ENCODE data around the gene STMN3.
A peak's percentile ranks its signal among the peaks of the same experiment; 100 is the strongest.

Gene STMN3

DNA sequence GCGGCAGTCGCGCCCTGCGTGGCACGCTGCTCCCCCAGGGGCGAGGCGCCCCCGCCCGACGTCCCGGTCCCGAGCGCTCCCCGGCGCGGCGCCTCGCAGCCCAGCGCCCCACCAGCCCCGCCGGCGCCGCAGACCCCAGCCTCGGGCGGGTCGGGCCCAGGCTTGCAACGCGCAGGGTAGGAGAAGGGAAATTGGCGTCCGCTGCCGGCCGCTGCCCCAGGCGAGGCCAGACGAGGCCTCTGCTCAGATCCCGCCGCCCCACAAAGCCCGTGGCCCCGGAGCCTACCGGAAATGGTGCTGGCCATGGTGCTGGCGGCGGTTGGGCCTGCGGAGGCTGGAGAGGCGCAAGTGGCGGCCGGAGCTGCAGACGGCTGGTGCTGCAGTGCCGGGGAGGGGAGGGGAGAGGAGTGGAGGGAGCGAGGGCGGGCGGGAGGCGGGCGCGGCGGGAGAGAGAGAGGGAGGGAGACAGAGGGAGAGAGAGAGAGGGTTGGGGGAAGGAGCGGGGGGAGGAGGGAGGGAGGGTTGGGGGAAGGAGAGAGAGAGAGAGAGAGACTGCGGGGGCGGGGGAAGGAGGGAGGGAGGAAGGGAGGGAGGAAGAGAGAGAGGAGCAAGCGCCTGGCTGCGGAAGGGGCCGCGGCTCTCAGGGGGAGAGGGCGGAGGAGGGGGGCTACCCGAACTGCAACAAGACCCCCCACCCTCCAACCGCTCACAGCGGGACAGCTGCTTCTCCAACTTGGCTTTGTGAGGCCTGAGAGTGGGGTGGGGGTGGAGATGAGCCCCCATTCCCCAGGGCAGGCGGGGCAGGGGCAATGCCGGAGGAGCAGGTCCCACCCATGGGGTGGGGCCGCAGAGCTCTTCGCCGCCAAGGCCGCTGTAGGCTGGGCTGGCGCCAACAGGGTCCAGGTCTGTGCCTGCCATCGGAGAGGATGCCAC lies at the start of gene STMN3:
Gene STMN3 (minus strand): TSS at position 384 of the 933 bp plus-strand sequence. CDS start 79 bp downstream, at position 305.
- DNase-seq (ENCODE audit: low read depth) = peak; percentile 64

DNA sequence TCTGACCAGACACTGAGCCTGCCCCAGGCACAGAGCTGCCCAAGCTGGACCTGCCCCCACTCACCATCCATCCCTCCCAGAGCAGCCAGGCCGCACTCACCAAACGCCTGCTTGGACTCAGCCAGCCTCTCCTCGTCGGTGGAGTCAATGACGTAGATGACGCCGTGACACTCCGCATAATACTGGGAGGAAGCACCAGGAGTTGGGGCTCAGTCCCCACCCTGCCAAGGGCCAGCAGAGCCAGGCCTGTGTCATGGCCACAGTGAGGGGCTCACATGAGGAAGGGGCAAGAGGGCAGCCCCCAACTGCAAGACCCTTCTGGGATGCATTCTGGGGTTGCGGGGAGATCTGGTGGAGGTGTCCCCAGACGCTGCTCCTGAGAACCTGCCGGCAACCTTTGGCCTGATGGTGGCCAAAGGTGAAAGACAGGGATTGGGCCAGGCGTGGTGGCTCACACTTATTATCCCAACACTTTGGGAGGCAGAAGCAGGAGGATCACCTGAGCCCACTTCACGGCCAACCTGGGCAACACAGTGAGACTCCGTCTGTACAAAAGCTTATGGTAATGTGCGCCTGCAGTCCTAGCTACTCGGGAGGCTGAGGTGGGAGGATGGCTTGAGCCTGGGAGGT lies 48.9 kb upstream of the STMN3 start:
- DNase-seq (ENCODE audit: low read depth) = no peak

DNA sequence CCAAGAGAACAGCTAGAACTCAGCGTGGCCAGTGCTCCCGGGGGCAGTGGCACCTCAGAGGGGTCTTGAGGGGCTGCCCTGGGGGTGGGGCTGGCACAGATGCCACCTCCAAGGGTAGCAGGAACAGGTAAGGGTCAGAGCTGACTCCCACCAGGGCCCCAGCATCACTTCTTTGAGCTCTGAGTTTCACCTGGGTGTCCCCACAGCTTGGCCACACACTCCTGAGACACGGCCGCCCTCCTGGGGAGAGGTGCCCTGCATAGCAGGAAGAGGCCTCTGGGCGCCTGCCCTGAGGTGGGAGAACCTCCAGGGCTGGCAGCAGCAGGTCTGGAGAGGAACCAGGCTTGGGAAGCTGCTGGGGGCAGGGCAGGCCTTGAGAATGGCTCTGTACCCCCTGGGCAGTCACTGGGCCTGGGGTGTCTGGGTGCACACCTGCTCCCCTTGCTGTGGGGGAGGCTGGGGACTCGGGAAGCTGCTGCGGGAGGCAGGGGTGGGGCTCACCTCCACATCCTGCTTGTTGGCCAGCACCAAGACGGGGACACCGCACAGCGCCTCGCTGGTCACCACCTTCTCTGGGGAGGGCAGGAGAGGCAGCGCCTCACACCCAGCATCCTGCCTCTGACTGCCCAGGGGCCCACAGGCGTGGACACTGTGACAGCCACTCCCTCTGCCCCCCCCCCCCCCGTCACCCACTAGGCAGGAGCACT lies 48.3 kb upstream of the STMN3 start:
- no peak for DNase-seq (ENCODE audit: low read depth)

DNA sequence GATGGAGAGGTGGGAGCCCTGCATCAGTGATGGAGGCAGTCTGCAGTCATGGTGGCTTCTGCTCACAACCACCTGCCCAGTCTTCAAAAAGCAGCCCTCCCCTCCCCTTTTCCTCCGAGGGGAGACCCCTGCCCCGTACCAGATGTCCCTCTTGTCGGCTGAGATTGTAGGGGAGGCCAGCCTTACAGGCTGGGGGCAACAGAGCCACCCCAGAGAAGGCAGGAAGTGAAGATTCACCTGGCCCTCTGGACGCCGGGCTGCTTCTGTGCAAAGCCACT lies 47.8 kb upstream of the STMN3 start:
- no peak for DNase-seq (ENCODE audit: low read depth)

DNA sequence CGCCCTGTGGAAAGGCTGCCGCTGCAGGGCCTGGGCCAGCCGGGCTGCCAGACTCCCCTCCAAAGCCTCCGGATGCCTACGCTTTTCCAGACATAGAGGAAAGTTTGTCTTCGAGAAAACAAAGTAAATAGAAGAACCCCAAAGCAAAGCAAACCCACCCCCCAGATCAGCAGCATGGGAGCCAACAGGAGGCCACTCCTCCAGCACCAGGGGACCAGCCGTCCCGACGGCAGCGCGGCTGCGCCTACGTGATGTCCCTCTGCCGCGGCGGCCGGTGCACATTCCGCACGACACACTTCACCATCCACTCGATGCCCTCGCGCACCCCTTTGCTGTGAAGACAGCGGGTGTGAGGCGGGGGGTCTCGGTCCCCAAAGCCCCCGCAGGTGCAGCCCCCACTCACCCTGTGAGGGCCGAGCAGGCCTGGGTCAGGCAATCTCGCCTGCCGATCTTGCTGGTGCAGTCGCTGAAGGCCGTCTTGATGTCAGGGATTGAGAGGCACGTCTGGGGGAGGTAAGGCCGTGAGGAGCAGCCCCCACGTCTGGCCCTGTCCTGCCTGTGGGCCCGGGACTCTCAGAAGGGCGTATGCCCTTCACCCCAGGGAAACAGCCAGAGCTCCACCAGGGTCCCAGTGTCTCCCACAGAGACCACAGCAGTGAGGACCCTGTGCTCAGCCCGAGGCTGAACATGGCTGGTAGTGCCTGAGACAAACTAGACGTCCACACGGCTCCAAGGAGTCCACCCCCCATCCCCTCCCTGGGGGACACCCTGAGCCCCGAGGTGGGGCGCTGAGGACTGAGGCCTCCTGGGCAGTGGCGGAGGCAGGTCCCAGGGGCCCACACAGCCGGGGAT lies 47.2 kb upstream of the STMN3 start:
- DNase-seq (ENCODE audit: low read depth) = no peak

DNA sequence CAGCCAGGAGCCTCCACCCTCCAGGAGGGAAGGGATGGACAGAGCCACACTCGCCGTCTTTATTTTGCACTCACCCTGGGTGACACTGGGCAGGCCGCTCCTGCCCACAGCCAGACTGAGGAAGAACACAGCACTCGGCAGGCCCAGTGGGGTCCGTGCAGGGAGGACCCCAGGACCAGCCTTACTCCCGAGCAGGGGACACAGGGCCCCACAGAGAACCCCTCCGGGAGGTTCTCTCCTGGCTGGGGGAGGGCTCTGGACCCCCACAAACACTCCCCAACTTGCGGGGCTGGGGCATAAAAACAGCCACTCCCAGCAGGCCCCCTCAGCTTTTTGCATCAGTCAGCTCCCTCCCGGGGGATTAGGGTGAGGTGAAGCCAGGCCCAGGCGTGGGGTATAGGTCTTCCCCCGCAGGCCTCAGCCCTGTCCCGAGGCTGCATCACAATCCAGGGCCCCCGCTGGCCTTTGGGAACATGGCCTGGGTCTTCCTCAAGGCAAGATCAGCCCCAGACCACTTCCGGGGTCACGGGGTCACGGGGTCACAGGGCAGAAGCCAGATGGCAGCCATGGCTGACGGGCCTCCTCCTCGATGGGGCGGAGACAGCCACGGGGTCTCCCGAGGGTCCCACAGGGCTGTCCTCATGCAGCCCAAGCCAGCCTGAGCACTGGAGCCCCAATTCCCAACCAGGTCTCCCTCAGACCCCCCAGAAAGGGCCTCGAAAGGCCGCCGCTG lies 46.4 kb upstream of the STMN3 start:
- DNase-seq (ENCODE audit: low read depth) = no peak

DNA sequence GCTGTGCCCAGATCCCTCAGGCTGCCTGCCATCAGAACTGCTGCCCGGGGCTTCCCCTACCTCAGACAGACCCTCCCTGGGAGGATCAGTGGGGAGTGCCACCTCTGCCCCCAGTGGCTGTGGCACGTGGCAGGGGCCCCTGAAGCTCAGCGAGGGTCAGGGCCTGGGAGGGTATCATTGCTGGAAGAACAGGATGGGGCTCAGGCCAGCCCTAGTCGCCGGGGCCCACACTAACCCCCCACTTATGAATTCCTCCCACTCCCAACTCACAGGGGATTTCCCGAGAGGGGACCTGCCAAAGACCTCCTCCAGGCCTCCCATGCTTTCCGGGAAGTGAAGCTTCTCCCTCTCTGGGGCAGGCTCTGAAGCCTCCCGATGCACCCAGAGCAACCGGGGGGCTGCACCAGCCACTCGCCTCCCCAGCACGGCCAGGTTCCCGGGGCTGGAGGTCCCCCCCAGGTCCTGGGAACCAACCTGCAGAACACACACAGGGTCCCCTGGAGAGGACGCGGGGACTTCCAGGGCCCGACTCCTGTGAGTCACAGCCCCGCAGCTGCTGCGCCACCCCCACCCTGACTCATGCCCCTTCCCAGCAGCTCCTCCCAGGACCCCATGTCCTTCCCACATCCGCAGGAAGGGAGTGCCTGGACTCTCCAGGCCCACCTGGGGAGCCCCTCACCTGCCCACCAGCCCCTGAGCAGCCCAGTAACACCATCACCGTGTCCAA lies 45.7 kb upstream of the STMN3 start:
- peak; percentile 62 for DNase-seq (ENCODE audit: low read depth)

DNA sequence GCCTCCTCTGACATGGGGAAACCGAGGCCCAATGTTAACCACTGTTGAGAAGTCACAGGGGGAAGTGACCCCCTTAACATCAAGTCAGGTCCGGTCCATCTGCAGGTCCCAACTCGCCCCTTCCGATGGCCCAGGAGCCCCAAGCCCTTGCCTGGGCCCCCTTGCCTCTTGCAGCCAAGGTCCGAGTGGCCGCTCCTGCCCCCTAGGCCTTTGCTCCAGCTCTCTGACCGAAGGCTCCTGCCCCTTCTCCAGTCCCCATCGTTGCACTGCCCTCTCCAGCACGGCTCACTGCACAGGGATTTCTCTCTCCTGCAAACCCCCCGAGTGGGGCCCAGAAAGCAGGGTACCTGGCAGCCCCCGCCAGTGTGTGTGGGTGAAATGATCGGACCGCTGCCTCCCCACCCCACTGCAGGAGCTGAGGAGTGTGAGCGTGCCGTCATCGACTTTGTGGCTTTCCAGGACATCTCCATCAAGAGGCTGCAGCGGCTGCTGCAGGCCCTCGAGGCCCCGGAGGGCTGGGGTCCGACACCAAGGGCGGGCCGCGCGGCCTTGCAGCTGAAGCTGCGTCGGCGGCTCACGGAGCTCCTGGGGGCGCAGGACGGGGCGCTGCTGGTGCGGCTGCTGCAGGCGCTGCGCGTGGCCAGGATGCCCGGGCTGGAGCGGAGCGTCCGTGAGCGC lies 44.8 kb upstream of the STMN3 start:
- DNase-seq (ENCODE audit: low read depth) = no peak

DNA sequence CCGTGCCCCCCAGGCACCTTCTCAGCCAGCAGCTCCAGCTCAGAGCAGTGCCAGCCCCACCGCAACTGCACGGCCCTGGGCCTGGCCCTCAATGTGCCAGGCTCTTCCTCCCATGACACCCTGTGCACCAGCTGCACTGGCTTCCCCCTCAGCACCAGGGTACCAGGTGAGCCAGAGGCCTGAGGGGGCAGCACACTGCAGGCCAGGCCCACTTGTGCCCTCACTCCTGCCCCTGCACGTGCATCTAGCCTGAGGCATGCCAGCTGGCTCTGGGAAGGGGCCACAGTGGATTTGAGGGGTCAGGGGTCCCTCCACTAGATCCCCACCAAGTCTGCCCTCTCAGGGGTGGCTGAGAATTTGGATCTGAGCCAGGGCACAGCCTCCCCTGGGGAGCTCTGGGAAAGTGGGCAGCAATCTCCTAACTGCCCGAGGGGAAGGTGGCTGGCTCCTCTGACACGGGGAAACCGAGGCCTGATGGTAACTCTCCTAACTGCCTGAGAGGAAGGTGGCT lies 44.2 kb upstream of the STMN3 start:
- DNase-seq (ENCODE audit: low read depth) = no peak

DNA sequence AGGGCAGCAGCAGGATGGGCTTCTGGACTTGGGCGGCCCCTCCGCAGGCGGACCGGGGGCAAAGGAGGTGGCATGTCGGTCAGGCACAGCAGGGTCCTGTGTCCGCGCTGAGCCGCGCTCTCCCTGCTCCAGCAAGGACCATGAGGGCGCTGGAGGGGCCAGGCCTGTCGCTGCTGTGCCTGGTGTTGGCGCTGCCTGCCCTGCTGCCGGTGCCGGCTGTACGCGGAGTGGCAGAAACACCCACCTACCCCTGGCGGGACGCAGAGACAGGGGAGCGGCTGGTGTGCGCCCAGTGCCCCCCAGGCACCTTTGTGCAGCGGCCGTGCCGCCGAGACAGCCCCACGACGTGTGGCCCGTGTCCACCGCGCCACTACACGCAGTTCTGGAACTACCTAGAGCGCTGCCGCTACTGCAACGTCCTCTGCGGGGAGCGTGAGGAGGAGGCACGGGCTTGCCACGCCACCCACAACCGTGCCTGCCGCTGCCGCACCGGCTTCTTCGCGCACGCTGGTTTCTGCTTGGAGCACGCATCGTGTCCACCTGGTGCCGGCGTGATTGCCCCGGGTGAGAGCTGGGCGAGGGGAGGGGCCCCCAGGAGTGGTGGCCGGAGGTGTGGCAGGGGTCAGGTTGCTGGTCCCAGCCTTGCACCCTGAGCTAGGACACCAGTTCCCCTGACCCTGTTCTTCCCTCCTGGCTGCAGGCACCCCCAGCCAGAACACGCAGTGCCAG lies 43.6 kb upstream of the STMN3 start, which contains the start of gene TNFRSF6B:
Gene TNFRSF6B (plus strand): TSS at position 25 of the 729 bp plus-strand sequence. CDS start 116 bp downstream, at position 141.
- DNase-seq (ENCODE audit: low read depth) = no peak

DNA sequence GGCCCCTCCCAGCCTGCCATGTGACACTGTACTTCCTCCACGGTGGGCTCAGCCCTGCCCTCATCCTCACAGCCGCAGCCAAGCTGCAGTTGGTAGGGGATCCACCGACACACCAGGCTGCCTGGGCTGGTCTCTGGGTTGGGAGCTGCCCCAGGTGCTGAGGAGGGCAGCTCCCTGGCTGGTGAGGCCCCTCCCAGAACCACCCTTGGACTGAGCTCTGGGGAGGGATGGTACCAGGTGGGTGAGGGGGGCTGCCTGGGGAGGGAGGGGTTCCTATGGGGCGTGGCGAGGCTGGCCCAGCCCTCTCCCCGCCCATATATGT lies 43.0 kb upstream of the STMN3 start:
- no peak for DNase-seq (ENCODE audit: low read depth)

DNA sequence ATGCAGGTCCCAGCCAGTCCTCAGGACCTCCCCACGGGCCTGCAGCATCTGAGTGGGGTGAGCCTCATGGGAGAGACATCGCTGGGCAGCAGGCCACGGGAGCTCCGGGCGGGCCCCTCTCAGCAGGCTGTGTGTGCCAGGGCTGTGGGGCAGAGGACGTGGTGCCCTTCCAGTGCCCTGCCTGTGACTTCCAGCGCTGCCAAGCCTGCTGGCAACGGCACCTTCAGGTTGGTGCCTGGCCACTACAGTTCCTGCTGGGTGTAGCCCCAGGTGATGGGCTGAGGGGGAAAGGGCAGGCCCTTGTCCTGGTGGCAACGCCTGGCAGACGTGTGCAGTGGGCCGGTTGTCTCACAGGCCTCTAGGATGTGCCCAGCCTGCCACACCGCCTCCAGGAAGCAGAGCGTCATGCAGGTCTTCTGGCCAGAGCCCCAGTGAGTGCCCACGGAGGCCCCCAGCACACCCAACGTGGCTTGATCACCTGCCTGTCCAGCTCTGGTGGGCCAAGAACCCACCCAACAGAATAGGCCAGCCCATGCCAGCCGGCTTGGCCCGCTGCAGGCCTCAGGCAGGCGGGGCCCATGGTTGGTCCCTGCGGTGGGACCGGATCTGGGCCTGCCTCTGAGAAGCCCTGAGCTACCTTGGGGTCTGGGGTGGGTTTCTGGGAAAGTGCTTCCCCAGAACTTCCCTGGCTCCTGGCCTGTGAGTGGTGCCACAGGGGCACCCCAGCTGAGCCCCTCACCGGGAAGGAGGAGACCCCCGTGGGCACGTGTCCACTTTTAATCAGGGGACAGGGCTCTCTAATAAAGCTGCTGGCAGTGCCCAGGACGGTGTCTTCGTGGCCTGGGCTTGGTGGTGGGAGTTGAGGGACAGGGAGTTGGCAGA lies 42.4 kb upstream of the STMN3 start:
- DNase-seq (ENCODE audit: low read depth) = no peak

DNA sequence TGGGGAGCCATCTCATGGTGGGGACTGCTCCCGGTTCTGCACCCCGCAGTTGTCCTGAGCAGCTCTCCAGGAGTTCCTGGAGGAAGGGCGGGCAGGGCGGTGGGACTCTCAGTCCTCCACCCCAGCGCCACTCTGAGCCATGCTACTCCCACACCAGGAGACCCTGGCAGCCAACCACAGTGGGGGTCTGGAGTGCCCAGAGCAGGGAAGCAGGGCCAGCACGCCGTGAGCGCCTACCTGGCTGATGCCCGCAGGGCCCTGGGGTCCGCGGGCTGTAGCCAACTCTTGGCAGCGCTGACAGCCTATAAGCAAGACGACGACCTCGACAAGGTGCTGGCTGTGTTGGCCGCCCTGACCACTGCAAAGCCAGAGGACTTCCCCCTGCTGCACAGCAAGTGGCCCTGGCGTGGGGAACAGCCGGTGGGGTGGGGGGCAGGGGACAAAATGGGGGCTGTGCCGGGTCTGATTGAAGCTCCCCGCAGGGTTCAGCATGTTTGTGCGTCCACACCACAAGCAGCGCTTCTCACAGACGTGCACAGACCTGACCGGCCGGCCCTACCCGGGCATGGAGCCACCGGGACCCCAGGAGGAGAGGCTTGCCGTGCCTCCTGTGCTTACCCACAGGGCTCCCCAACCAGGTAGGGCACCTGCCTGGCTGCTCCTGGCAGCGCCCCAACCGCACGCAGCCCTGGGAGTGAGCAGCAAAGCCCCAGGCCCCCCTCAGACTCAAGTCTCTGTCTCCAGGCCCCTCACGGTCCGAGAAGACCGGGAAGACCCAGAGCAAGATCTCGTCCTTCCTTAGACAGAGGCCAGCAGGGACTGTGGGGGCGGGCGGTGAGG lies 41.6 kb upstream of the STMN3 start:
- DNase-seq (ENCODE audit: low read depth) = no peak

DNA sequence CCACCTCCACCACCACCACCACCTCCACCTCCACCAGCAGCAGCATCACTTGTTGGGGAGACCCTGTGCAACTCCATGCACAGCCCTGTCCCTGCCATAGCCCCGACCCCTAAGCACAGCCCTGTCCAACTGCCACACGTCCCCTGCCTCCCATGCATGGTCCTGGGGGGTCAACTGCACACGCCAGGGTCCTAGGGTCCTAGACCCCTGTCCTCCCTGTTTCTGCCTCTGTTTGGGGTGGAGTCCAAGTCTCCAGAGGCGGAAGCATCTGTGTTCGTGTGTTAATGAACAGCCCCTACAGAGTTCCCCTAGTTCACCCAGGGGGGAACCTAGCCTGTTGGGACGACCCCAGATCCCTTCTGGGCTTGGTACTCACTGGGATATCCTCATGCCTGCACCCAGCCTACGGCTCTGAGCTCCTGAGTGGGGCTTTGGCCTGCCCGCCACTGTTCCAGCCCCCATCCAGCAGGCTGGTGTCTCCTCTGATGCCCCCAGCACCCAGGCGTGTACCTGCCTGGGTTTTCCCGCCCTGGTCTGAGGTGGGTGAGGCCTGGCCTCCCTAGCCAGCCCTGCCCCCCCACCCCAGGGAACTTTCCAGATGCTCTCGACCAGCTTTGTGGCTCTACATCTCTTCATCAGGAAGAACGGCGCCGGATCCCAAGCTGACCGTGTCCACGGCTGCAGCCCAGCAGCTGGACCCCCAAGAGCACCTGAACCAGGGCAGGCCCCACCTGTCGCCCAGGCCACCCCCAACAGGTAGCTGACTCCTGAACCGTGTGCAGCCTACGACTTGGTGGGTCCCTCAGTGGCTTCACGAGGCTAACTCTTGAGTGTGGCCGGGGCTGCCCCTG lies 40.7 kb upstream of the STMN3 start:
- no peak for DNase-seq (ENCODE audit: low read depth)

DNA sequence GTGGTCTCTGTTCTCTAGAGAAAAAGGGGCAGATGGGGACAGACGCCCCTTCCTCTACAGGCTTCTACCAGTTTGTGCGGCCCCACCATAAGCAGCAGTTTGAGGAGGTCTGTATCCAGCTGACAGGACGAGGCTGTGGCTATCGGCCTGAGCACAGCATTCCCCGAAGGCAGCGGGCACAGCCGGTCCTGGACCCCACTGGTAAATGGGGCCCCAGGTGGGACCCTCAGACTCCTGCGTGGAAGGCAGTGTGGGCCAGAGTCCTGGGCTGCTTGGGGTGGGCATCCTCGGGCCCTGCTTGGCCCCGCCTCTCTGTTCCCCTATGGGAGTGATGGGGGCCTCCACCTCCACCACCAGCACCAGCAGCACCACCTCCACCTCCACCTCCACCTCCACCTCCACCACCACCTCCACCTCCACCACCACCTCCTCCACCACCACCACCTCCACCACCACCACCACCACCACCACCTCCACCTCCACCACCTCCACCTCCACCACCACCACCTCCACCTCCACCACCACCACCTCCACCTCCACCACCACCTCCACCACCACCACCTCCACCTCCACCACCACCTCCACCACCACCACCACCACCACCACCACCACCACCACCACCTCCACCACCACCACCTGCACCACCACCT lies 40.0 kb upstream of the STMN3 start:
- no peak for DNase-seq (ENCODE audit: low read depth)

Measured in activated T-cell treated with anti-CD3 and anti-CD28 coated beads for 48 hours (primary cell).